Gastrocnemius medialis (tissue), 4 donors: Measurements from ENCODE around the gene SLC30A10.

Experiments
- CTCF ChIP-seq, 5 experiments: fragments of 450-650 bp in 3 of 5; fragments of 200-600 bp in 2 of 5; sonication (generic) in 2 of 5; IDR thresholded peaks in 4 of 5; conservative IDR thresholded peaks in 1 of 5; 1 replicate in 4 of 5; 2 replicates in 1 of 5; pipeline ENCODE4 v1.5.1; 2016 to 2019; ENCODE audit warnings: antibody characterized with exemption in 5 of 5, mild to moderate bottlenecking in 3 of 5, moderate library complexity in 3 of 5
- POLR2A ChIP-seq, 2 donors: fragments of 450-650 bp; IDR thresholded peaks; one replicate each; pipeline ENCODE4 v1.6.1; 2017; ENCODE audit warnings: antibody characterized with exemption in 2 of 2, mild to moderate bottlenecking in 2 of 2, moderate library complexity in 2 of 2

GRCh38 chr1:219908170-219908569 lies 20.2 kb downstream of the SLC30A10 start:
- no peak for TF ChIP-seq POLR2A (IDR thresholded peaks at IDR 0.05)
- TF ChIP-seq CTCF (IDR thresholded peaks at IDR 0.05 in 4 of 5, conservative IDR thresholded peaks at IDR 0.05 in 1 of 5): no peak
